Lung (tissue), 12 donors: Measurements from ENCODE around the gene TSPAN5. TPM values are rescaled to one million over a fixed set of nuclear protein-coding genes. Genes with fewer than 3 reads are reported as not detected.

Source experiments
- ATAC-seq: fragments of 200-7000 bp; cut with Tn5 transposase; one replicate; pipeline ENCODE4 v1.9.1; 2020; ENCODE audit warnings: moderate number of reproducible peaks; ENCODE audit not compliant: insufficient read depth, low FRiP score
- DNase-seq, 3 donors: peaks; one replicate each; pipeline ENCODE4 v3.0.0-alpha.2; 2013 to 2017
- H3K27ac ChIP-seq, 2 donors: one replicate each; pipeline ENCODE4 v1.5.1; 2013; ENCODE audit warnings: mild to moderate bottlenecking in 2 of 2, moderate library complexity in 2 of 2, control low read depth in 1 of 2, inconsistent platforms in 1 of 2, low read depth in 1 of 2, low read length in 1 of 2
- H3K27me3 ChIP-seq, 3 donors: one replicate each; pipeline ENCODE4 v1.5.1; 2013; ENCODE audit warnings: low read length in 2 of 3; ENCODE audit not compliant: control insufficient read depth in 3 of 3, insufficient read depth in 3 of 3
- H3K36me3 ChIP-seq, 4 donors: one replicate each; pipeline ENCODE4 v1.5.1; 2013; ENCODE audit warnings: low read length in 4 of 4, mild to moderate bottlenecking in 1 of 4, moderate library complexity in 1 of 4; ENCODE audit not compliant: control insufficient read depth in 4 of 4, insufficient read depth in 4 of 4
- H3K4me1 ChIP-seq, 5 donors: one replicate each; pipeline ENCODE4 v1.5.1; 2013; ENCODE audit warnings: low read length in 5 of 5, mild to moderate bottlenecking in 2 of 5, moderate library complexity in 1 of 5; ENCODE audit not compliant: control insufficient read depth in 5 of 5, insufficient read depth in 5 of 5
- H3K4me3 ChIP-seq: one replicate; pipeline ENCODE4 v1.5.1; 2013; ENCODE audit warnings: mild to moderate bottlenecking, control low read depth, moderate library complexity
- H3K9ac ChIP-seq, 2 donors: one replicate each; pipeline ENCODE4 v1.5.1; 2013; ENCODE audit warnings: low read length in 2 of 2, control low read depth in 1 of 2; ENCODE audit not compliant: insufficient read depth in 1 of 2
- H3K9me3 ChIP-seq, 4 donors: one replicate each; pipeline ENCODE4 v1.5.1; 2013; ENCODE audit warnings: low read length in 3 of 4, mild to moderate bottlenecking in 1 of 4, moderate library complexity in 1 of 4; ENCODE audit not compliant: control insufficient read depth in 4 of 4, insufficient read depth in 3 of 4
- WGBS, 2 donors: extraction: QIAGEN DNeasy Blood & Tissue Kit; methylation state at CpG; one replicate each; pipeline ENCODE4 v1.1.7; 2013; 5-methylcytosine and 5-hydroxymethylcytosine counted together
- polyA plus RNA-seq, 2 donors: library from polyadenylated mRNA; stranded (reverse); fragments of 200-250 nt; gene quantifications; one replicate each; pipeline ENCODE4 v1.2.1, GENCODE V29; 2013
- total RNA-seq, 2 donors: library from RNA; depleted of rRNA in 1 of 2; stranded (reverse); fragments of >200 nt in 1 of 2; gene quantifications; one replicate each; pipeline ENCODE4 v1.2.1, GENCODE V29; 2014 to 2021
- TF ChIP-seq, protein P1 (sequence below): IDR thresholded peaks from 2 replicates; pipeline ENCODE4 v1.5.1; 2012; ENCODE audit warnings: mild to moderate bottlenecking; ENCODE audit errors: control extremely low read depth, extremely low read depth
- donor health status: control.
- donor health status: control.
- donor health status: Bipolar disorder and iron deficiency.
- donor health status: healthy.
- donor health status: DM: yes; HTN: yes; CAD: no.

The TSPAN5 gene
- total and polyA plus RNA-seq, 4 donors = 1.8 to 24.5 (median 6.3) TPM

DNA sequence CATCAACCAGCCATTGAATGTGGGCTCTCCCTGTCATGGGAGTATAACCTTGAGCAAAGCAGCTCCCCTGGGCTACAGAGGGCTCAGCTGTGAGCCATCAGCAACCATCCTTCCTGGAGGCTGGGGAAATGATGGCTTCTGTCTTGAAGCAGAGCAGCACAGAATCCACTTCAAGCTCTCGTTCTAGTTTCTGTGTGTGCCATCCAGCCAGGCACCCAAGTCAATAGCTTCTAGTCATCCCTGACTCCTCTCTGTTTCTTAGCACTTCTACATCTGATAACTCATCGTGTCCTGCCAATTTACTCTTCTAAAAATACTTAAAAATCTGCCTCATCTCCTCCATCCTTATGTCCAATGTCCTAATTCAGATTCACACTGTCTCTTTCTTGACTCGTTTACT lies 42.2 kb upstream of the TSPAN5 start:
- no peaks in the 10 kb centered on the region for H3K4me1 ChIP-seq
- H3K27ac ChIP-seq = no peak overlapping the region
- DNase-seq = no peak
- H3K9ac ChIP-seq = no peak overlapping the region
- peaks cover 0 to 11% (median 0%) of the 10 kb centered on the region in 4 donors for H3K9me3 ChIP-seq
- H3K4me3 ChIP-seq = no peak overlapping the region
- H3K36me3 ChIP-seq = no peaks in the 10 kb centered on the region
- TF ChIP-seq, protein P1, sequence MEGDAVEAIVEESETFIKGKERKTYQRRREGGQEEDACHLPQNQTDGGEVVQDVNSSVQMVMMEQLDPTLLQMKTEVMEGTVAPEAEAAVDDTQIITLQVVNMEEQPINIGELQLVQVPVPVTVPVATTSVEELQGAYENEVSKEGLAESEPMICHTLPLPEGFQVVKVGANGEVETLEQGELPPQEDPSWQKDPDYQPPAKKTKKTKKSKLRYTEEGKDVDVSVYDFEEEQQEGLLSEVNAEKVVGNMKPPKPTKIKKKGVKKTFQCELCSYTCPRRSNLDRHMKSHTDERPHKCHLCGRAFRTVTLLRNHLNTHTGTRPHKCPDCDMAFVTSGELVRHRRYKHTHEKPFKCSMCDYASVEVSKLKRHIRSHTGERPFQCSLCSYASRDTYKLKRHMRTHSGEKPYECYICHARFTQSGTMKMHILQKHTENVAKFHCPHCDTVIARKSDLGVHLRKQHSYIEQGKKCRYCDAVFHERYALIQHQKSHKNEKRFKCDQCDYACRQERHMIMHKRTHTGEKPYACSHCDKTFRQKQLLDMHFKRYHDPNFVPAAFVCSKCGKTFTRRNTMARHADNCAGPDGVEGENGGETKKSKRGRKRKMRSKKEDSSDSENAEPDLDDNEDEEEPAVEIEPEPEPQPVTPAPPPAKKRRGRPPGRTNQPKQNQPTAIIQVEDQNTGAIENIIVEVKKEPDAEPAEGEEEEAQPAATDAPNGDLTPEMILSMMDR = no peak
- no peaks in the 10 kb centered on the region for H3K27me3 ChIP-seq
- ATAC-seq = no peak
- WGBS, 2 donors = 87 to 92% methylated on average over 3 of the region's 3 CpGs

DNA sequence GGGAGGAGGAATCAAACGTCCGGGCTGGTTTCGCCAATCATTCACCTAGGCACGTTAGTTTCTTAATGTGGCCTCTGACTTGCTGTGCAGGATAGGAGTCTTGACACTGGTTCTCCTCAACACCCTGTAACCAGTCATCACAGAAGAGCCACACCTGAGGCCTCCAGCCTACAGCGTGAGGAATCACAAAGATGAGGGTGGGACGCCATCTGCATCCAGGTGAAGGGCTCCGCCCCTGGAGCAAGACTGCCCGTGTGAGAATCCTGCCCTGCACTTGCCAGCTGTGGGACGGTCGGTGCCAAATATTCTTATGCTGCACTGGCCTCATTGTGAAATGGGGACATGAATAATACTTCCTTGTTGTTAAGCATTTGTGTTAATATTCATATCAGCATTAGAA lies 35.7 kb upstream of the TSPAN5 start:
- Histone ChIP-seq H3K9ac (no peak overlapping the region), H3K27me3 (no peaks in the 10 kb centered on the region), H3K4me1 (peaks cover 0 to under 1% (median 0%) of the 10 kb centered on the region in 5 donors), H3K4me3 (no peak overlapping the region), H3K36me3 (no peaks in the 10 kb centered on the region), H3K27ac (no peak overlapping the region), H3K9me3 (peaks cover 0 to 6% (median 0%) of the 10 kb centered on the region in 4 donors)
- TF ChIP-seq, protein P1 = no peak
- ATAC-seq = no peak
- DNase-seq = no peak
- 87 to 91% methylated on average over 10 of the region's 10 CpGs for WGBS, 2 donors

DNA sequence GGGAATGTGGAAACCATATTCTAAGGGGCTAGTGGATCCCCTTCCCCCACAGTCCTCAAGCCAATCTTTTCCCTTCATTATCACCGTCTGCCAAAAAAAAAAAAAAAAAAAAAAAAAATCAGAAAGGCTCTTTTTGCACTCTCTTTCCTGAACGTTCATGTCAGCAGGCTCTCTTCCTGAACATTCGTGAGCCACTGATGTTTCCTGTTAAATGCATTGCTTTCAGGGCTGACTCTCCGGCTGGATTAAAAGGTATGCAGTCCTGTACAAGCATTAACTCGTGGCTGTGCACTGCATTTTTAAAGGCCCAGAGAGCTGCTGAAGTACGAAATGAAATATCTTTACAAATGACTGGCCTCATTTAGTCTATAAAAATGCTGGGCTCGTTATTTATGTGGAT lies 34.0 kb upstream of the TSPAN5 start:
- H3K4me3 ChIP-seq = no peak overlapping the region
- H3K36me3 ChIP-seq = no peaks in the 10 kb centered on the region
- H3K9me3 ChIP-seq = peaks cover 0 to 5% (median 0%) of the 10 kb centered on the region in 4 donors
- H3K9ac ChIP-seq = no peak overlapping the region
- ATAC-seq (no peak), DNase-seq (peak in 2 of 3 donors; percentile 26 to 33)
- H3K27ac ChIP-seq = no peak overlapping the region
- TF ChIP-seq, protein P1 = no peak
- 38 to 42% methylated on average over 7 of the region's 7 CpGs for WGBS, 2 donors
- H3K27me3 ChIP-seq = no peaks in the 10 kb centered on the region
- H3K4me1 ChIP-seq = peaks cover 0 to 10% (median 0%) of the 10 kb centered on the region in 5 donors

DNA sequence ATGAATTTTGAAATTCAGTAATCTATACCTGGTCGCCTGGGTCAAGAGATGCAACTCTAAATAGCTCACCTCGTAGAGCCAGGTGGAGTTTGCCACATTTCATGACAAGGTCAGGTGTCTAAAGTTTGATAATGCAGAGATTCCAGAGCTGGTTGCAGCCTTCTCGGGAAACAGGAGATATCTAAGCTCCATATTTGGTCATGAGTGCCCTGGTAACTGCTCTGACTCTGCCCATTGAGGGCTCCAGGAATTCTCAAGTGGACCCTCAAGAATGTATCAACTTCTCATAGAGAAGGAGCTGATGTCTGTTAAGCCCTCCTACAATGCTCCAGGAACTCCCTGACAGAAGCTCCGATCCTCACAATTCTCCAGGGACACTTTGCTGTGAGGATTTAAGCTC lies 33.2 kb upstream of the TSPAN5 start:
- TF ChIP-seq, protein P1 = no peak
- no peak overlapping the region for H3K27ac ChIP-seq
- WGBS, 2 donors = 71 to 87% methylated on average over 4 of the region's 4 CpGs
- no peaks in the 10 kb centered on the region for H3K27me3 ChIP-seq
- ATAC-seq (no peak), DNase-seq (no peak)
- no peak overlapping the region for H3K4me3 ChIP-seq
- H3K9me3 ChIP-seq = peaks cover 0 to 3% (median 0%) of the 10 kb centered on the region in 4 donors
- no peak overlapping the region for H3K9ac ChIP-seq
- no peaks in the 10 kb centered on the region for H3K36me3 ChIP-seq
- peaks cover 0 to 10% (median 0%) of the 10 kb centered on the region in 5 donors for H3K4me1 ChIP-seq
